Measurements from ENCODE around the gene FAM110C. TPM values are rescaled to one million over a fixed set of nuclear protein-coding genes. Genes with fewer than 3 reads are reported as not detected.

FAM110C gene
- polyA plus RNA-seq, 1 of the 3 experiments (the other 2 are of a cell fraction): not detected

GRCh38 chr2:32068-32467, 14.2 kb downstream of the FAM110C start:
- no peaks in the 10 kb centered on the region for H3K79me2 ChIP-seq (ENCODE audit: insufficient read depth)
- no peaks in the 10 kb centered on the region for H3K9me2 ChIP-seq
- no peak overlapping the region for H3K9ac ChIP-seq
- H3F3A ChIP-seq (replicated peaks; ENCODE audit: insufficient read depth): no peaks in the 10 kb centered on the region
- no peaks in the 10 kb centered on the region for H4K20me1 ChIP-seq (ENCODE audit: insufficient read depth)
- H3K27ac ChIP-seq (ENCODE audit: low read depth in 2 of 2, low read length in 1 of 2): no peak overlapping the region
- no peak overlapping the region for H3K4me2 ChIP-seq
- no peak overlapping the region for H2AFZ ChIP-seq (ENCODE audit: low read depth)
- no peak for TF ChIP-seq TAF1 (IDR thresholded peaks at IDR 0.05; ENCODE audit: borderline replicate concordance, low read depth, low read length)
- no peak for TF ChIP-seq CHD2 (IDR thresholded peaks at IDR 0.05; ENCODE audit: low read length, partially characterized antibody)
- TF ChIP-seq, protein P1, sequence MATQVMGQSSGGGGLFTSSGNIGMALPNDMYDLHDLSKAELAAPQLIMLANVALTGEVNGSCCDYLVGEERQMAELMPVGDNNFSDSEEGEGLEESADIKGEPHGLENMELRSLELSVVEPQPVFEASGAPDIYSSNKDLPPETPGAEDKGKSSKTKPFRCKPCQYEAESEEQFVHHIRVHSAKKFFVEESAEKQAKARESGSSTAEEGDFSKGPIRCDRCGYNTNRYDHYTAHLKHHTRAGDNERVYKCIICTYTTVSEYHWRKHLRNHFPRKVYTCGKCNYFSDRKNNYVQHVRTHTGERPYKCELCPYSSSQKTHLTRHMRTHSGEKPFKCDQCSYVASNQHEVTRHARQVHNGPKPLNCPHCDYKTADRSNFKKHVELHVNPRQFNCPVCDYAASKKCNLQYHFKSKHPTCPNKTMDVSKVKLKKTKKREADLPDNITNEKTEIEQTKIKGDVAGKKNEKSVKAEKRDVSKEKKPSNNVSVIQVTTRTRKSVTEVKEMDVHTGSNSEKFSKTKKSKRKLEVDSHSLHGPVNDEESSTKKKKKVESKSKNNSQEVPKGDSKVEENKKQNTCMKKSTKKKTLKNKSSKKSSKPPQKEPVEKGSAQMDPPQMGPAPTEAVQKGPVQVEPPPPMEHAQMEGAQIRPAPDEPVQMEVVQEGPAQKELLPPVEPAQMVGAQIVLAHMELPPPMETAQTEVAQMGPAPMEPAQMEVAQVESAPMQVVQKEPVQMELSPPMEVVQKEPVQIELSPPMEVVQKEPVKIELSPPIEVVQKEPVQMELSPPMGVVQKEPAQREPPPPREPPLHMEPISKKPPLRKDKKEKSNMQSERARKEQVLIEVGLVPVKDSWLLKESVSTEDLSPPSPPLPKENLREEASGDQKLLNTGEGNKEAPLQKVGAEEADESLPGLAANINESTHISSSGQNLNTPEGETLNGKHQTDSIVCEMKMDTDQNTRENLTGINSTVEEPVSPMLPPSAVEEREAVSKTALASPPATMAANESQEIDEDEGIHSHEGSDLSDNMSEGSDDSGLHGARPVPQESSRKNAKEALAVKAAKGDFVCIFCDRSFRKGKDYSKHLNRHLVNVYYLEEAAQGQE (IDR thresholded peaks at IDR 0.05; ENCODE audit: low read depth, low read length): no peak
- TF ChIP-seq USF1 (IDR thresholded peaks at IDR 0.05; ENCODE audit: borderline replicate concordance, low read depth): no peak
- TF ChIP-seq MXI1 (IDR thresholded peaks at IDR 0.05; ENCODE audit: low read depth, low read length): no peak
- no peak for TF ChIP-seq FOXJ3 (CRISPR knock-in tag; IDR thresholded peaks at IDR 0.05)
- TF ChIP-seq SMC3 (IDR thresholded peaks at IDR 0.05; ENCODE audit: low read depth, low read length): no peak
- no peak for TF ChIP-seq POLR2AphosphoS5 (IDR thresholded peaks at IDR 0.05; ENCODE audit: low read depth, low read length)
- TF ChIP-seq TCF12 (IDR thresholded peaks at IDR 0.05): no peak
- TF ChIP-seq NFIC (IDR thresholded peaks at IDR 0.05; ENCODE audit: borderline replicate concordance): no peak
- TF ChIP-seq EZH2phosphoT487 (IDR thresholded peaks at IDR 0.05; ENCODE audit: borderline replicate concordance, low read depth): no peak
- TF ChIP-seq RAD21 (IDR thresholded peaks at IDR 0.05; ENCODE audit: low read length): no peak
- TF ChIP-seq YY1 (IDR thresholded peaks at IDR 0.05; ENCODE audit: low read depth): no peak
- TF ChIP-seq ZBTB33 (IDR thresholded peaks at IDR 0.05; ENCODE audit: borderline replicate concordance, low read depth): no peak
- TF ChIP-seq, protein P2, sequence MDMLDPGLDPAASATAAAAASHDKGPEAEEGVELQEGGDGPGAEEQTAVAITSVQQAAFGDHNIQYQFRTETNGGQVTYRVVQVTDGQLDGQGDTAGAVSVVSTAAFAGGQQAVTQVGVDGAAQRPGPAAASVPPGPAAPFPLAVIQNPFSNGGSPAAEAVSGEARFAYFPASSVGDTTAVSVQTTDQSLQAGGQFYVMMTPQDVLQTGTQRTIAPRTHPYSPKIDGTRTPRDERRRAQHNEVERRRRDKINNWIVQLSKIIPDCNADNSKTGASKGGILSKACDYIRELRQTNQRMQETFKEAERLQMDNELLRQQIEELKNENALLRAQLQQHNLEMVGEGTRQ (IDR thresholded peaks at IDR 0.05; ENCODE audit: borderline replicate concordance, low read depth, low read length): no peak
- no peak for TF ChIP-seq EP300 (IDR thresholded peaks at IDR 0.05; ENCODE audit: borderline replicate concordance in 1 of 2, low read depth in 1 of 2, low read length in 1 of 2)
- no peak for TF ChIP-seq ELF1 (IDR thresholded peaks at IDR 0.05)
- ChIA-PET POLR2A (no interaction called here), CTCF (no interaction called here)
- no peak for DNase-seq
- no peaks in the 10 kb centered on the region for H3K9me3 ChIP-seq
- H3K27me3 ChIP-seq (ENCODE audit: insufficient read depth): no peaks in the 10 kb centered on the region
- 32% methylated on average over 5 of the region's 5 CpGs for WGBS (ENCODE audit: low lambda C conversion rate)
- H3K4me1 ChIP-seq (ENCODE audit: control insufficient read depth in 1 of 2, insufficient read depth in 2 of 2, low read depth in 1 of 2, low read length in 1 of 2): no peaks in the 10 kb centered on the region
- no peaks in the 10 kb centered on the region for H3K36me3 ChIP-seq (replicated peaks in 1 of 2; ENCODE audit: control insufficient read depth in 1 of 2, insufficient read depth in 2 of 2, low read length in 1 of 2)
- no peak overlapping the region for H3K4me3 ChIP-seq (ENCODE audit: low read depth in 2 of 2, low read length in 1 of 2)

Data from SK-N-SH (cell line).